Spinal cord (tissue), 10 donors: ENCODE measurements around the gene ESPNL. TPM values are rescaled to one million over a fixed set of nuclear protein-coding genes. Genes with fewer than 3 reads are reported as not detected.
"Not testable (repeated sequence)": the region's sequence is repeated elsewhere in the genome, so short reads cannot be mapped to it uniquely, and the experiment has no call there.

ENCODE experiments used
- DNase-seq, 6 donors: peaks; one replicate each; pipeline versions ENCODE4 v3.0.0 to v3.0.0-alpha.2; 2013 to 2015; ENCODE audit warnings: low spot score in 6 of 6, low read depth in 4 of 6
- H3K27ac ChIP-seq: one replicate; pipeline ENCODE4 v1.5.1; 2013; ENCODE audit warnings: low read depth, low read length, control low read depth
- H3K27me3 ChIP-seq: one replicate; pipeline ENCODE4 v1.6.1; 2013; ENCODE audit warnings: low read length; ENCODE audit not compliant: control insufficient read depth, insufficient read depth
- H3K36me3 ChIP-seq: one replicate; pipeline ENCODE4 v1.6.1; 2013; ENCODE audit warnings: low read length; ENCODE audit not compliant: control insufficient read depth, insufficient read depth
- H3K4me1 ChIP-seq: one replicate; pipeline ENCODE4 v1.6.1; 2013; ENCODE audit warnings: low read length; ENCODE audit not compliant: control insufficient read depth, insufficient read depth
- H3K4me3 ChIP-seq: one replicate; pipeline ENCODE4 v1.5.1; 2013; ENCODE audit warnings: low read depth, low read length, control low read depth
- H3K9me3 ChIP-seq: one replicate; pipeline ENCODE4 v1.6.1; 2013; ENCODE audit warnings: low read length; ENCODE audit not compliant: control insufficient read depth, insufficient read depth
- WGBS: methylation state at CpG from one replicate; pipeline ENCODE4 v1.1.5; 2013; ENCODE audit warnings: missing lambda C conversion rate; ENCODE audit not compliant: insufficient coverage; 5-methylcytosine and 5-hydroxymethylcytosine counted together
- polyA plus RNA-seq, 2 donors: library from polyadenylated mRNA; unstranded; fragments of 120-200 nt; gene quantifications; one replicate each; pipeline ENCODE4 v1.2.1, GENCODE V29; 2013; ENCODE audit not compliant: insufficient read length in 2 of 2
- total RNA-seq, 2 donors: library from RNA; depleted of rRNA in 1 of 2; stranded (reverse); fragments of 120-200 nt in 1 of 2; fragments of >200 nt in 1 of 2; gene quantifications; one replicate each; pipeline versions ENCODE4 v1.2.3 to v1.2.4, GENCODE V29; 2013 to 2014
- donor health status: healthy.

ESPNL gene
- total and polyA plus RNA-seq, 4 donors = 0.43 to 4.3 (median 0.70) TPM

DNA sequence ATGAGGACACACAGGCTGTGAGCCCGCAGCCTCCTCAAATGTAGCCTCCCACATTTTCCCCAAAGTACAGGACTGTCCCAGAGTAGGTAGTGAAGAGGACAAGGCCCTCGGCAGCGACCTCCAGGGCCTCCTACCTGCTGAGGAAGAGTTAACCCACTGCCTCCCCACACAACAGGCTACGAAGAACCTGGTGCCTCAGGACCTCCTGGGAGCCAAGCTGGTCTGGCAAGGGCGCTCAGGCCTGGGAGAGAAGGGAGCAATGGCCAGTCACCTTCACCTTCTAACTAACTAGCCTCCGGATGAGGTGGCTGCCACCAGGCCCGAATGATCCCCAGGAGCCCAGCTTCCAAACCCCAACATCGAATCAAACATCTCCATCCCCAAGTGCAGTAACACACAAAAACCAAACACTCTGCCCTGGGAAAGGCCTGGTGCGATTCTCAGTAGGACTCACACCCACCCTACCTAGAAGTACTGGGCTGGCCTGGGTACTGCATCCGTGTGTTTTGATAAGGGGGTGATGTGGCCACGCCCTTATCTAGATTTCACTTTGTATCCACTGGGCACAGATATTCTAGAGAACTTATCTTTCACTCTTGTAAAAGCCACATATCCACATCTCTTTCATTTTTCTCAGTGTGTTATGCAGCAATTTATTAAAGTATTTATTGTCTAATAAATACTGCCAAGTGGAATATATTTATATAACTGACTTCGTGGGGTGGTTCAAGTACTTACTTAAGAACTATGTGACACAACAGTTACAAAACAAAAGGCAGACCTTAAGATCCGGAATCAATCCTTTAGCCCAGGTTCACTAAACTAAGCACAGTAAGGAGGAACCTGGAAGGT lies 68.3 kb downstream of the ESPNL start:
- Histone ChIP-seq H3K36me3 (peaks cover 66% of the 10 kb centered on the region), H3K27me3 (peaks cover 8% of the 10 kb centered on the region), H3K4me1 (peaks cover 4% of the 10 kb centered on the region), H3K9me3 (no peaks in the 10 kb centered on the region), H3K4me3 (no peak overlapping the region), H3K27ac (no peak overlapping the region)
- no peak for DNase-seq
- 100% methylated on average over 2 of the region's 13 CpGs for WGBS

DNA sequence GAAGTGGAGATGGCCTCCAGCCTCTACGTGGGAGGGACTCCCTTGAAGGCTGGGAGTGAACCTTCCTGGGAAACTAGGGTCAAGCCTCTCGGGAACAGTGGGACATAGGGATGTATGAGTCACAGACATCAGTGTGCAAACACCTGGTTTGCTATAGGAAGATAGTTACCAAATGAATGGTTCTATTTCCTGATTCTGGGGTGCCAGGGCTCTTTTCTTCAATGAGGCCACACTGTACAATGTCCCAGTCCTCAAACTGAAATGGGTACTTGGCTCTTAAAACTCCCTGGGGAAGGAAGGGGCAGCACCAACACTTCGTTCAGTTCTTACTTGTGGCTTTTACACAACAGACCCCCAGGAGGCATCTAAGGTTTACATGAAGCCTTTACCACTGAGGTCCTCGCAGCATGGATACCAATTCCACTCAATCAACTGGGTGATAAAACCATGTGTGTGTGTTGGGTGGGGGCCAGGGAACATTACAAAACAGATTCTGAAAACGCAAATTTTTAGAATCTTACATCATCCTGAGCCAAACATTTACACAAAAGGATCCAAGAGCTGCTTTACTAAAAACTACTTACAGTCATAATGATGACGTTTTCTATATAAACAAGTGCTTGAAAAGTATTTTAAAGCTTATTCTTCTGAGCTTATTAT lies 69.0 kb downstream of the ESPNL start:
- Histone ChIP-seq H3K27me3 (peaks cover 6% of the 10 kb centered on the region), H3K27ac (no peak overlapping the region), H3K36me3 (peaks cover 73% of the 10 kb centered on the region), H3K4me1 (peaks cover 2% of the 10 kb centered on the region), H3K9me3 (no peaks in the 10 kb centered on the region), H3K4me3 (no peak overlapping the region)
- no peak for DNase-seq
- 75% methylated on average over 2 of the region's 6 CpGs for WGBS

DNA sequence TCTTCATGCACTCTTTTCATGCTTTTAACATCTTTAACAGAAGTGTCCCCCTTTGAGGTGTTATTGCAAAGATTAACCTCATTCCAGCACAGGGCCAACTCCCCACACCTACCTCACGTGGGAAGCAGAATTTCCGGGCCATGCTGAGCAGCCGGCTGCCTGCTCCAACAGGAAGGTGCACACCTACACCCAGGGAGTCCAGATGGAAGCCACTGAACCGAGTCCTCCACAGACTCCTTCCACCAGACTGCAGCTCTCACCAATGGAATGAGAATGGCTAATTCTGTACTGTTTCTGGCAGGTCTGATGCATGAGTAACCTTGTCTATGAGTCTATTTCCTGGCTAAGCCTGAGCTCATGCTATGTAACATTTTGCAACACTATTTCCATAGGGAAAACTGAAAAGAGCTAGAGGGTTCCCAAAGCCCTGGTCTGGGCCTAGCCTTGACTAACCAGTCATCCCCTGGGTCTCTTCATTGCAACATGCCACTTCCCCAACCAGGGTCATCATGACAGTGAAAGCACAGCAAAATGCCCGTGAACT lies 69.6 kb downstream of the ESPNL start:
- no peak overlapping the region for H3K4me3 ChIP-seq
- H3K36me3 ChIP-seq = peaks cover 79% of the 10 kb centered on the region
- no peak overlapping the region for H3K27ac ChIP-seq
- WGBS = 95% methylated on average over 4 of the region's 5 CpGs
- H3K4me1 ChIP-seq = no peaks in the 10 kb centered on the region
- DNase-seq = no peak
- peaks cover 2% of the 10 kb centered on the region for H3K27me3 ChIP-seq
- no peaks in the 10 kb centered on the region for H3K9me3 ChIP-seq

DNA sequence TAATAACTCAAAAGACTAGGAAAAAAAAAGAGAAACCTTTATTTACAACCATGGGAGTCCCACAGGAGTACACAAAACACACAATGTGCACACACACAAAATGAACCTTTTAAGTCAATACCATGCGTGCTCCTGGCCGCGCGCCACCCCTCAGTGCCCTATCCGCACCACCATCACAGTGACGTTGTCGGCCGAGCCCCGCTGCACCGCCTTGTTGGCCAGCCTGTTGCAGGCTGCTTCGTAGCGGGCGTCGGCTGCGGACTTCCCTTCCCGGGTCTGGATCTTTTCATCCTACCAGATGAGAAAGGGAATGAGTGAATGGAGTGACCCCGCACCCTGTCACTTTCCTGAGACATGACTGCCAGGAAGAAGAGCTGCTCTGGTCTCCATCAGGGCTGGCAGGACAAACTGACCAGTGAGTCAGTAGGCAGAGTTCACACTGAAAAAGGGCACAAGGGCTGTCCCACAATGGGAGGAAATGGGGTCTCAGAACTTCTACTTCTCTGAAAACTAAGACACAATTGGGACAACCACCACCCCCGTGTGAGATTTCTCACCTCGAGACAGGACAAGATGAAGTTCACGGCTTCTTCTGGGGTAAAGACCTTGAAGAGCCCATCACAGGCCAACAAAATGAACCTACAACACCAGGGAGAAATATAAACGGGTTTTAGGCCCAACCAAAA lies 70.4 kb downstream of the ESPNL start:
- 89% methylated on average over 11 of the region's 21 CpGs for WGBS
- Histone ChIP-seq H3K27ac (no peak overlapping the region), H3K36me3 (peaks cover 82% of the 10 kb centered on the region), H3K4me1 (no peaks in the 10 kb centered on the region), H3K9me3 (no peaks in the 10 kb centered on the region), H3K4me3 (no peak overlapping the region), H3K27me3 (no peaks in the 10 kb centered on the region)
- DNase-seq = no peak

DNA sequence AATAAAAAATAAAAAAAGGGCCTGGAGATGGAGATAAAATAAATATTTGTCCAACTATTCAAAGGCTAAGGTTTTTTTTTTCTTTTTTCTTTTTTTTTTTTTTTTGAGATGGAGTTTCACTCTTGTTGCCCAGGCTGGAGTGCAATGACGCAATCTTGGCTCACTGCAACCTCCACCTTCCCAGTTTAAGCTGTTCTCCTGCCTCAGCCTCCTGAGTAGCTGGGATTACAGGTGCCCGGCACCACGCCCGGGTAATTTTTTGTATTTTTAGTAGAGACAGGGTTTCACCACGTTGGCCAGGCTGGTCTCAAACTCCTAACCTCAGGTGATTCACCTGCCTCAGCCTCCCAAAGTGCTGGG lies 70.9 kb downstream of the ESPNL start:
- not testable (repeated sequence) for DNase-seq, H3K27me3 ChIP-seq, H3K4me1 ChIP-seq, H3K27ac ChIP-seq, H3K4me3 ChIP-seq, H3K9me3 ChIP-seq
- no CpG with 5 or more reads among the region's 5 CpGs for WGBS
- peaks cover 81% of the 10 kb centered on the region for H3K36me3 ChIP-seq

DNA sequence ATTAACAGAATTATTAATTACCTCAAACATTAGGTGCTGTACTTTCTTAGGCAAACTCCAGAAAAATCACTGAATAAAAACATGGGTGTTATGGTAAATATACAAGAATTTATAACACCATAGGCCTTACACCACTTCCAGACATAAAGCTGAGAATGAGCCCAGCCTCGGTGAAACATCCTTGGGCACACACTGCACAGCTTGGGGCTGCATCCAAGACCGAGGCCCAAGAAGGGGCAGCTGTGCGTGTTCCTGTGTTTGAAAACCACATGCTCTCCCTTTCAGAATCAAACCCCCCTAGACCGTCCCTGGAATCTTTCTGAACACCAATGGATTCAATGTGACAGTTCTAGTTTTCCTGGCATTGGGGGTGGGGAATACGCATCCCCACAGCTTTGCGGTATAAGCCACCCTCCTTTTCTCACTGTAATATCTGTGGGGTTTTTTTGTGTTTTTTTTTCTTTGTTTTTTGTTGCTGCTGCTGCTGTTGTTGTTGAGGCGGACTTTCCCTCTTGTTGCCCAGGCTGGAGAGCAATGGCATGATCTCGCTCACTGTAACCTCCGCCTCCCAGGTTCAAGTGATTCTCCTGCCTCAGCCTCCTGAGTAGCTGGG lies 71.5 kb downstream of the ESPNL start:
- no peaks in the 10 kb centered on the region for H3K9me3 ChIP-seq
- no peaks in the 10 kb centered on the region for H3K27me3 ChIP-seq
- no peak for DNase-seq
- H3K27ac ChIP-seq = no peak overlapping the region
- H3K36me3 ChIP-seq = peaks cover 79% of the 10 kb centered on the region
- no peak overlapping the region for H3K4me3 ChIP-seq
- WGBS = 79% methylated on average over 3 of the region's 9 CpGs
- no peaks in the 10 kb centered on the region for H3K4me1 ChIP-seq

DNA sequence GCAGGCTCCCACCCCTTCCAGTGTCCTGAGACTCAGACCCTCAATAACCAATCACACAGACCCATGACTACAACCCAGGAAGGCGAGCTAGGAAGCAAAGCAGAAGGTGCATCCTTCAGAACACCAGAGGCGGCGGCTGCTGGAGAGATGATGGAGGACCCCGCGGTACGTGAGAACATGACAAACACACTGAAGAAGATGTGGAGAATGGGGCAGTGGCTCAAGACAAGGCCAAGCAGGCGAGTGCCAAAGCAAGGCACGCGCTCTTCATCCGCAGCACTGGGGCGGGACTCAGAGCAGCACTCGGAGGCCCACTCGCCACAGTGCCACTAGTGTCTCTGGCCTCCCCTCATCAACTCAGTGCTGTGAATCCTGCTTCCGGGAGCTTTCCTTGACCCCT lies 72.3 kb downstream of the ESPNL start:
- Histone ChIP-seq H3K27me3 (no peaks in the 10 kb centered on the region), H3K36me3 (peaks cover 72% of the 10 kb centered on the region), H3K4me3 (no peak overlapping the region), H3K27ac (no peak overlapping the region), H3K9me3 (no peaks in the 10 kb centered on the region), H3K4me1 (no peaks in the 10 kb centered on the region)
- WGBS = 98% methylated on average over 13 of the region's 14 CpGs
- no peak for DNase-seq

- WGBS = 71% methylated on average over 1 of the region's 2 CpGs
- no peaks in the 10 kb centered on the region for H3K9me3 ChIP-seq
- H3K4me3 ChIP-seq = no peak overlapping the region
- DNase-seq = no peak
- H3K27ac ChIP-seq = no peak overlapping the region
- H3K27me3 ChIP-seq = no peaks in the 10 kb centered on the region
- H3K4me1 ChIP-seq = no peaks in the 10 kb centered on the region
- H3K36me3 ChIP-seq = peaks cover 65% of the 10 kb centered on the region
Measured at GRCh38 chr2:238173692-238174091, 73.6 kb downstream of the ESPNL start.

- H3K4me1 ChIP-seq = no peaks in the 10 kb centered on the region
- peaks cover 62% of the 10 kb centered on the region for H3K36me3 ChIP-seq
- H3K4me3 ChIP-seq = no peak overlapping the region
- DNase-seq = no peak
- no peaks in the 10 kb centered on the region for H3K27me3 ChIP-seq
- H3K27ac ChIP-seq = no peak overlapping the region
- WGBS = 96% methylated on average over 8 of the region's 8 CpGs
- H3K9me3 ChIP-seq = no peaks in the 10 kb centered on the region
Measured at GRCh38 chr2:238174291-238174690, 74.2 kb downstream of the ESPNL start.
